Eye (tissue), 1 donor: Measurements from ENCODE around the gene NPR2.

ENCODE experiments used
- DNase-seq: peaks from one replicate; pipeline ENCODE4 v3.0.0-alpha.2; 2015

The NPR2 gene

DNA sequence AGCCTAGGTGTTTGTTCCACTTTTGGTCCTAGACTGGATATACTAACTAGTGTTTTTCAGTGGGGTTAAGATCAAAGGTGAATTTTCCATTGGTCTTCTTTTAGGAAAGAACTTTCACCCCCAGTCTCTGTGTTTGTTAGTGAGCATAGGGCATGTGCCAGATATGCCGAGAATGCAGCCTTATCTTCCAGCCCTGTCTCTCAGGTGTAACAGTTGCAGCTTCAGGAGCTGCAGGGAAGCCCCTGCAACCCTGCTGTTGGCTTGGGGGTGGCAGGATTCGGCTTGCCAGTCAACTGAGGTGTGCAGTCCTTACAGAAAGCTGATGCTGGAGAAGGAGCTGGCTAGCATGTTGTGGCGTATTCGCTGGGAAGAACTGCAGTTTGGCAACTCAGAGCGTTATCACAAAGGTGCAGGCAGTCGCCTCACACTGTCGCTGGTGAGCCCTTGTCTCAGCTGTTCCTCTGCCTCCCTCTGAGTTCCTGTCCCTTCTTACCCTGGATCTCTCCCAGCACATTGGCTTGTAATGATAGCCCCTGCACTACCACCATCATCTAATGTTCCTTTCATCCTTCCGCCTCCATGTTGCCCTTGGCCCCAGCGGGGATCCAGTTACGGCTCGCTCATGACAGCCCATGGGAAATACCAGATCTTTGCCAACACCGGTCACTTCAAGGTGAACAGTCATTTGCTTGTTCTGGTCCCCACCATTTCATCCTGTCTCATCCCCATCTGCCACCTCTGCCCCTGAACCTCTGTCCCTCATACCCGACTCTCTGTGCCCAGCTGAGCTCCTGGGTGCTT lies 10.1 kb downstream of the NPR2 start:
- no peak for DNase-seq

DNA sequence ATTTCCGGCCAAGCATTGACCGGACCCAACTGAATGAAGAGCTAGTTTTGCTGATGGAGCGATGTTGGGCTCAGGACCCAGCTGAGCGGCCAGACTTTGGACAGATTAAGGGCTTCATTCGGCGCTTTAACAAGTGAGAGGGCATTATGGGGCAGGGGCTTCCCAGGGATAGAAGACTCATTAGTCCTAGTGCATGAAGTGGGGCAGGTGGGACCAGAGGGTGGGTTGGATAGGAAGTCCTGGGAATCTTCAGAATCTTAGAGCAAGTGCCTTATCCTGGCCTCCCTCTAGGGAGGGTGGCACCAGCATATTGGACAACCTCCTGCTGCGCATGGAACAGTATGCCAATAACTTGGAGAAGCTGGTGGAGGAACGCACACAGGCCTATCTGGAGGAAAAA lies 14.7 kb downstream of the NPR2 start:
- no peak for DNase-seq

DNA sequence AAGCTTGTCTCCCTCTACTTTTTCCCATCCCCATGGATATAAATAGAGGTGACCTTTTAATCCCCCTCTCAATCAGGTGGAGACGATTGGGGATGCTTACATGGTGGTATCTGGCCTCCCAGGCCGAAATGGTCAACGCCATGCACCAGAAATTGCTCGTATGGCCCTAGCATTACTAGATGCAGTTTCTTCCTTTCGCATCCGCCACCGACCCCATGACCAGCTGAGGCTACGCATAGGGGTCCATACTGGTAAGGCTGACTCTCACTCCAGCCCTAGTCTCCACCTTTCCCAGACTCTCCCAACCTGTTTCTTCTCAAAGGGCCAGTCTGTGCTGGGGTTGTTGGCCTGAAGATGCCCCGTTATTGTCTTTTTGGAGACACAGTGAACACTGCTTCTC lies 17.0 kb downstream of the NPR2 start:
- no peak for DNase-seq

DNA sequence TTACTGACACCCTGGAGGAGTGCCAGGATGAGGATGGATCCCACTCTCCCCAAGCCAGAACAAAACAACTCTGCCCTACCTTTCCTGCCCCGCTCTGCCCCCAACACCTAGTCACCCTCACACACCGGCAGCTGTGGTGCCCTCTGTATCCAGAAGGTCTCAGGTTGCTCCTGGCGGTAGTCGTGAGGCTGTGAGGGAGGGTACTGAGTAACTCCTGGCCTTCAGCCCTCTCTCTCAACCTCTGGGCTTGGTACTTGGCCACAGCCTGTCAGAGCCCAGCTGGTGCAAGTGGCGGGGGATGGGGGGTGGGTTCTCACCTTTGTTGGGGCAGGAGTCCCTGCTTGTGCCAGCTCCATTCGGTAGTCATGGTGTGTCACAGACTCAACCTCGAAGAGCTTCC lies 18.7 kb downstream of the NPR2 start:
- DNase-seq: no peak

DNA sequence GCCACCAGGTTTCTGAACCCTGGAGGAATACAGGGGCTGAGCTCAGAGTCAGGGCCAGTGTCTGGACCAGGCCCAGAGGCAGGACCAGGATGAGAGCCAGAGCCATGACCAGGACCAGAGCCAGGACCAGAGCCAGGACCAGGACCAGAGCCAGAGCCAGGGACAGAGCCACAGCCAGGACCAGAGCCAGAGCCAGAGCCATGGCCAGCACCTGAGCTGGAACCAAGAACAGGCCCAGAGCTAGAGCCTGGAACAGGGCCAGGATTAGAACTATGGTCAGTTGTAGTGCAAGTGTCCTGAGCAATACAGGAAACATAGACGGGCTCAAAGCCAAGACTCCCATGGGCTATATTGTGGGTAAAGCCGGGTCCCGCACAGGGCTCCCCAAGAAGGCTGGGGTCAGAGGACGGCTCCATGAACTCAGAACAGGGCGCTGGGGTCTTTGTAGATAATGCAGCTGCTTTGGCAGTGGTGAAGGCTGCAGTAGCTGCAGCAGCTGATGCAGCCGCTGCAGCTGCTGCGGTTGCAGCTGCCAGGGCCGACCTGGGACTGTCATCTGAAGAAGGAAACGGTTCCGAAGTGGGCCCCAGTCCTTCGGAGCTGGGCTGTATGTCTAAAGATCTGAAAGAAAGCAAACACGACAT lies 20.1 kb downstream of the NPR2 start:
- DNase-seq: no peak

DNA sequence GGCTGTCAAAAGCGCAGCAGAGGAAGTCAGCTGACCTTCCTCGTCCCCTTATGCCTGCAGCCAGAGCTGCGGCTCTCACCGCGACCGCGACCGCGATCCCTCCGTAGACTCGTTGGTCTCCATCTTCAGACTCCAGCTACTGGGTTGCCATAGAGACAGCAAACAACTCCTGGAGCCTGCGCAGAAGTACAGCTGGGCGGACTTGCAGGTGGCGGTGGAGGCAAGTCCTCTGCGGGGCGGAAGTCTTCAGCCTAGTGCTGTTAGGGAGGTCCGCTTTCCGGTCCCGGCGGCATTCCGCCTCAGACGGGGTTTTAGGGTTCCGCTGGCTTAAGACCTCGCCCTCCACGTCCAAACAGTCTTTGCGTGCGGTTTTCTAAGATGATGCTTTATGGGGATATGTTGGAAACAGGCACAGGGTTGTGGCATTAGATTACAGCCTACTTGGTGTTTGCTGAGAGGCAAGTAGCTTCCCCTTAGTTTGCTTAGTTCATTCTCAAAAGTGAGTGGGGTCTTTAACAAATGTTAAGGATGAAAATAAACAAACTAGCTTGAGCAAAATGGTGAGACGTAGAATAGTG lies 20.7 kb downstream of the NPR2 start, which contains the start of gene SPAG8:
SPAG8 (minus strand) TSS at position 238 of the 578 bp plus-strand sequence; CDS start at position 123, 115 bp downstream.
- peak; percentile 96 for DNase-seq

DNA sequence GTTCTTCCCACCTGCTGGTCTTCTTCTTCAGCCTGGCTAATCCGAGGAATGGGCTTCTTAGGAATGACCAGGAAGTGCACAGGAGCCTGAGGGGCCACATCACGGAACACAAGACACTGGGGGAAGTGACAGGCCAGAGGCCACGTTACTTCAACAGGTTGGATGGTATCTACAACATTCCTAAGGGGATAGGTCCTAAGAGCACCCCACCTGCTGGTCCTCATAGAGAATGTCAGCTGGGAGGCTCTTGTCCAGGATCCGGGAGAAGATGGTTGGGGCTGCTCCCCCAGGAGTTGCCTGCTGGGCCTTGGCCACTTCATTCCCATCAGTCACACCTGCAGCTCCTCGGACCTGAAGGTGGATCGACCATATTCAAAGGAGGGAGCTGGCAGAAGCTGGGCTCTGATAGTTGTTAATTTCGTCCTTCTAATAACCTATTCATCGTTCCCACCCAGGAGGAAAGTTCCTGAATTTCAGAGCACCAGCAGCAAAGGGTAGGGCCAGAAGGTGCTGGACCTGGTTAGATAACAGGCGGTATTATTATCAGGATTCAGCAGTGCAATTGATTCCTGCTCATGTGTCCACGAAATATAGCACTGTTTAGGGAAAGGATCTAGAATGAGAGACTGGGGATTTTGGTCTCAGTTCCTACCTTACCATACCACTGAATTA lies 22.2 kb downstream of the NPR2 start:
- no peak for DNase-seq

DNA sequence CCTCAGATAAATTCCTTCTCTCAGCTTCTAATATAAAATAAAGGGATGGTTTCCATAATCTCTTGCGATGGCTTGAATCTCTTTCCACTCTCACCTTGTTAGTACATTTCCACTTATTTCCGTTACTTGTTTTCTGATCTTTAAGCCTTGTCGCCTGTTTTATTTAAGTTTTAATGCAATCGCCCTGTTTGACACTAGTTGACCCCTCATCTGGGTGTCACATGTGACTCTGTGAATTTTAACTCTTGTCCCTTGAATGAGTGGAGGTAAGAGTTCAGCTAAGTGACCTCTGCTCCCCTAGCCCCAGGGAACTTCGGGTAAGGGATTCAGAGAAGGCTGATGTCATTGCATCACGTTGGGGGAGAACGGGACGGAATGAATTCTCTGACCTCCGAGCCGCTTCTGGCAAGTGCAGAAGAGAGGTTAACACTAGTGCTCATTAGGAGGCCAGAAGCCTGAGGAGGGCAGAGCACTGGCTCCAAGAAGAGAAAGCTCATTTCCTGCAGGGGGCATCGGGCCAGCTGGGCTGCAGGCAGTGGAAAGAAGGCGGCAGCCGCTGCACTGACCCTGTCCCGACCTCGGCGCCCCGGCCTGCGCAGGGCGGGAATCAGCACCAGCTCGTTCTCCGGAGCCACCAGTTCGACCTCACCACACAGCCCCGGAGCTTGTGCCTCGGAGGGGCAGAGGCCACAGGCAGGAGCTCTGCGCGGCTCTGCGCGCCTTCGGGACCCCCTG lies 22.9 kb downstream of the NPR2 start:
- peak; percentile 90 for DNase-seq

DNA sequence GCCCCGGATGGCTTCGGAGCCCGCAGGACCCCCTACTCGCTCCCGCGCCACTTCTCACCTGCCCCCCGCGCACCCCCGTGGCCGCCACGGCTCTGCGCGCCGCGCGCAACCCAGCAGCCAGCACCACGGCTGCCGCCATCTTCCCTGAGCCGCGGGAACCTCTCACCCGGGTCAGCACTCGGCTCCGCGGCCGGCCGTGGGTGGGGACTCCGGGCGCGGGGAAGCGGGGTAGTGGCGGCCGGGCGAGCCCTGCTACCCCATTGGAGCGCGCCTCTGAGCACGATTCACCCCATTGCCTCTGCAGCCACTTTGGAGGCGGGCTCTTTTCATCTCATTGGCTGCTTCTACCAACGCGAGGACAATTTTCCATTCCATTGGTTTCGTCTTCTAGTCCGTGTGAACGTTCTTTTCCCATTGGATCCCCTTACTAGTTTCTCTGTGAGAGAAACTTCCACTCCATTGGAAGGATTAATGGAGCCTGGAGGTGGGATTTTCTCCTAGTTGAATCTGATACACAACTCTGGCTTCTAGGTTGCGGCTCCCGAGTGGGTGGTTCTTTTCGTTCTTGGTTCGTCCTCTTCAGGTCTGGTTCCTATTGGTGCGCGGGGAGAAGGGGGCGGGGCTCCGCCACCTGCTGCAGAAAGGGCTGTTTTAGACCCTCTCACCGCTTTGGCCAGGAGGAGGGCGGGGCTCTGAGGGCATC lies 23.6 kb downstream of the NPR2 start, which contains the start of gene HINT2:
HINT2 (minus strand) TSS at position 202 of the 703 bp plus-strand sequence; CDS start at position 139, 63 bp downstream.
- peak; percentile 99 for DNase-seq

DNA sequence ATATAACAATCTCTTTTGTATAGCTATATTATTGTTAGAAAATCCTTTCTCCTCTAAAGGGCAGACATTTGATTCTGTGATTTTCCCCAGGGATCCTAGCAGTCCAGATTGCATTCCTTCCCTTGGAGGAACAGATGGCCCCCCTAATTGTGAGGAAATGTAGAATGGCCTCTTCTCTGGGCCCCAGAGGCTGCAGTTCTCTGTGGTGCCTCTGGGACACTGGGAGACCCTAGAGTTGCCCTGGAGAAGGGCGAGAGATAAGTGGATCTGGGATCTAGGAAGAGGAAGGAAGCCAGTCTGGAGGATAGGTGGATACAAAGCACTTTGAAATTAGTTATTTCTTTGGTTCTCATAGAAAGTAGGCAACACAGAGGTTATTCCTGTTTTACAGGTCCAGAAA lies 25.3 kb downstream of the NPR2 start:
- DNase-seq: peak; percentile 42

DNA sequence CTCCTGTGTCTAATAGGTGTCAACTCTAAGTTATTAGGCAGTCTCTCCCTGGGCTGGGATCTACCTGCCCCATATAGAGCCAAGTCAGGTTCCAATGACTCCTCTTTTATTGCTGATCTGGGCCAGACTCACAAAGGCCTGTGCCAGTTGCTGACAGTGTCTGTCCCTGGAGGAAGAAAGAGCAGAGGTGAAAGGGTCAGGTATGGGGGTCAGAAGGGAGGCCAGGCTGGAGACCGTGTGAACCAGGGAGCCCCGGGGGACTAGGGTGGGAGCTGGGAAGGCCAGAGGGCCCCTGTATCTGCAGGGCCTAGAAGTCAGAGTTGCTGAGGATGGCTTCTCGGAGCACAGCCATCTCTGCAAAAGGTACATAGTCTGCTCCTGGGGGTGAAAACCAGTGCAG lies 26.9 kb downstream of the NPR2 start:
- DNase-seq: no peak

DNA sequence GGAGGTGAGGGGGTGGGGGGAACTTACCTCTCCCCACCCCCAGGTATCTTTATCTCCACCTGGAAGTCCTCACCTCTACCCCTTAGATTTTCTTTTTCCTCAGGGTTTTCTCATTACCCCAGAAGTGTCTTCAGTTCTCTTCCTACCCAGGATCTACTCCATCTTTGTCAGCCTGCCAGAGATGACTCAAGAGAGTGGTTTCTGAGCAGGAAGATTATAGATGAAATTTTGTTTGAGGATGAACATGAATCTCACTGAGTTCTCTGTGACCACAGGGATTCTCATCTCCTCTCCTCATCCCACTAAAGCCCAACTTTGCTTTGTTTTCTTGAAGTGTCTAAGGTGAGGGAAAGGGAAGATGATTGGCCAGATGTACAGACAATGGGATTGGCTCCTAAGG lies 28.7 kb downstream of the NPR2 start:
- no peak for DNase-seq

DNA sequence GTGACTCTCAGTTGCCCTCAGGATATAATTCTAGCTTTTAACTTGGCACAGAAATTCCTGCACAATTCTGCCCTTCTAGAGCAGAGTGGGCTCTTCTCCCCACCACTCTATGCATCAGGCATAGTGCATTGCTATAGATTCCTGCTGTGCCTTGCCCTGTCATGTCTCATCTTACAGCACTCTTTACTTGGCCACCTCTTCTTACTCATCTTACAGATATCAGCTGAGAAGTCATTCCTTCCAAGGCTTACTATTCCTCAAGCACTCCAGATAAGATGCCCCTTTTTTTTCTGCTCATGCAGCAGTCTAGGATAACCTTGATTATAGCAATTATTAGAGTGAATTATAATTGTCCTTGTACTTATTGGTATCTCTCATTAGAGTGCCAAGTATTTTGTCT lies 31.5 kb downstream of the NPR2 start:
- DNase-seq: no peak

DNA sequence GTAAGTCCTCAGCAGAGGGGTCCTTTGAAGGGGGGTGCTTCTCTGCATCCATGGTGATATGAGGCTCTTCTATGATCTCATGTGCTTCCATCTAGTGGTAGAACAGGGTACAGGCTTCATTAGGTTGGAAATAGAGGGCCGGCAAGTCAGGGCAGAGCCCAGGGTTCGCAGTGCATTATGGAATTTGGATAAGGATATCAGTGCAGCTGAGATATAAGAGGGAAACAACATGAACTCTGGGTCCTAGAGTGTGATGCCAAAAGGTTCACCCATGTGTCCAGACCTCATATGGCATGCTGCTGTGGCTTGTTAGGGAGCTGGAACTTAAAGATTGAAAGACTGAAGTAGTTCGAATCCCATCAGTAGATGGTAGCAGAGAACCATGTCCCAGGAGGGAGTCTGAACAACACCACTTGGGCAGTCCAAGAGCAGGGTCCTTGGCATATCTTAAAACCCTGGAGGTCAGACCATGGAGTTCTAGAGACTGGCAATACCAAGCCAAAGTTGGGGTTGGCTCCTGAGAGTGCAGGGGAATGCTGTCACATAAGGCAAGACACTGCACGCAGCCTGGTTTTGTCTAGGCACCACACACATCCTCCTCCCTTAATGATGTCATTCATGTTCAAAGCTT lies 34.8 kb downstream of the NPR2 start:
- DNase-seq: peak; percentile 82

DNA sequence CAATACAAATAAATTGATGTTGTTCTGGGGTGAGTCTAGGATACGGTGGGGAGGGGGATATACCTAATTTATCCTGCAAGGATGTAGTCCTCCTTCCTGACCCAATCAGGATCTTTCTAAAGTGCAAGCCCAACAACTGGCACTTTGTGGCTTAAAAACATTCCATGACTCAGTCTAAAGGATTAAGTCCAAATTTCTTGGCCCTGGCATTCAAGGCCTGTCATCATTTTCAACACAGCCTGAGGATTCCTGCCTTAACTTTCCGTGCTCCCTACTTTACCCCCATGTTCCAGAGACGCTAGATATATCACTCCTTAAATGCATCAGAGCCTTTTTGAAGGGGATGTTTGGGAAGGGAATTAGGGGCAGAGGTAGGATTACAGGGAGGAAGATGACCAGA lies 36.1 kb downstream of the NPR2 start:
- DNase-seq: no peak

DNA sequence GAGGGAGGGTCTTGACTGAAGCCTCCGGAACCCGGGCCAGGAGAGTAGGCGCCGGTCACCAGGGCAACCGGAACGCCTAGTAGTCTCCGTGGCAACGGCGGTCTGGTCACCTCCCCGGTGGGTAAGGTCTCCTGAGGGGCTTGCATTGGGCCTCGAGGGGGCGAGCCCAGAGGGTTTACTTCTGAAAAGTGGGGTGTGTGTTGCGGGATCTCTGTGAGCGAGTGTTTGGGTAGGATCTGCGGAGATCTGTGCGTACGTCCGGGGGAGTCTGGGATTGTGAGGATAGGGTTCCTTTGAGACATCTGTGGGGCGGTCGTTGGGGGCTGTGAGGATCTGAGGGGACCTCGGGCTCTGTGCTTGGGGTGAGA lies 37.3 kb downstream of the NPR2 start, which contains the start of gene FAM221B:
FAM221B (minus strand) TSS at position 17 of the 368 bp plus-strand sequence. CDS start 2,571 bp downstream, outside the sequence.
- DNase-seq: no peak

DNA sequence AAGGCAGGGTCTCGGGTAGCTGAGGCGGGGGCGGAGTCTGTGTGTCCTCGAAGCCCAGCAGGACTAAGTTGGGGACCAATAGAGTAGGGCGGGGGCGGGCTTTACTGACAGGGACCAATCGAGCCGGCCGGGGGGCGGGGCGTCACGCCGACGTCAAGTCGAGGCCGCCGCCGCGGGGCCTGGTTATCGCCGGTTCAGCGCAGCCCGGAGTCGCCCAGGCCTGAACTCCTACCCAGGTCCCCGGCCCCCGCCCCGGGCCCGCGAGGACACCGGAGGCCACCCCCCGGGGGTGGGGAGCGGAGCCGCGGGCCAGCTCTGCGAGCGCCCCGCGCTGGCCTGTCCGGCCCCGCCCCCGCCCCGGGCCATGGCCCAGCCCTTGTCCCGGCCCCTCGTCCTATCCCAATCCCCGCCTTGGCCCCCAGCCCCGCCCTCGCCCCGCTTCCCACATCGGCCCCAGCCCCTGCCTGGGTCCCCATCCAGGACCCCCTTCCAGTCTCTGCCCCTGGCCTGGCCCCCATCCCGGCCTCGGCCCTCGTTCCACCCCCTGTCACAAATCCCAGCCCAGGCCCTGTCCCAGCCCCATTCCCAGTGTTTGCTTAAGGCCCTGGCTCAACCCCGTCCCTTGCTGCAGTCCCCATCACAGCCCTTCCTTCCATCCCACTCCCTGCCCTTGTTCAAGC lies 37.8 kb downstream of the NPR2 start, which contains the start of gene TMEM8B:
TMEM8B (plus strand) TSS at position 145 of the 680 bp plus-strand sequence; CDS start at position 365, 220 bp downstream.
- DNase-seq: peak; percentile 98

DNA sequence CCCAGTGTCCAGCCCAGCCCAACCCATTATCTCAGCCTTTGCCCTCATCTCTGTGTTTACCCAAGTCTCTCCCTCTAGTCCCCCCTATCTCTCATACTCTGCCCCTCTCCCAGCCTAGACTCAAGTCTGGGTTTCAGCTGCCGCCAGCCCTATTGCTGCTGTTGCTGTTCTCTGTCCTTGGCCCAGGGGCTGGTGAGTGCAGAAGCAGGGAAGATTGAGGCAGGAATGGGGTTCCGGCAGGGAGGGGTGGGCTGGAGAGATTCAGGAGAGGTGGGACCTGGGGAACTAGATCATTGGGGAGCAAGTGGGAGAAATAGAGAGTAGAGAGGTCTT lies 38.3 kb downstream of the NPR2 start:
- DNase-seq: no peak

DNA sequence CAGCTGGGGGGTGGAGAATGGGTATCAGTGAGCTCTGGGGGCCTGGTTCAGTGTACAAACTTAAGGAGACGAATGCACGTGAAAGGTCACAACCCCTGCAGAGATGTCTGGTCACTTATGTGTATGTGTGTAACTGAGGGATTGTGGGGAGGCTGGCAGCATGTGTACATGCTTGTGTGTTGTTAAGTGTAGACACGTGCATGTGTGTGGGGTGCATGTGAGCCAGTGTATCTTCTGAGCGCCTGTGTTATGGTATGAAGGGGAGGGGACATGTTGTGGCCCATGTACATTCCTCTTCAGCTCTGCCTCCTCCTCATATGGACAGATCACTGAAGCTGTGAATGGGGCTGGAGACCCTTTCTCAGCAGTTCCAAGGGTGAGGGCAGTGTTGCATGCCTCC lies 39.6 kb downstream of the NPR2 start:
- no peak for DNase-seq

DNA sequence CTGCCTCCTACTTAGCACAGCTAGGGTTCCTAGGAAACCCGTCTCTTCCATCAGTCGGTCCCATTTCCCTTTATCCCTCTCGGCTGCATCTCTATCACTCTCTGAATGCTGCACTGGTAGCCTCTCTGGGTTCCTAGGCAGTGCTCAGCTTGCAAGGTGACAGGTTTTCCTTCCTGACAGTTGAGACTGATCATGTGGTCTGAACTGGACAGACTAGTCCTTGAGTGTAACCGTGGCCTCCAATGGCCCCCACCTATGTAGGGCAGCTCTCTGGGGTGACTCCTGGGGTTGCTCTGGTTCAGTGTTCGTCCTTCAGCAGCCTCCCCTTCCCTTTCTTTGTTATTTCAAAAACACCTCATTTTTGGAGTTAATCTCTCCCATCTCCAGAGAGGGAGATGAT lies 41.4 kb downstream of the NPR2 start:
- no peak for DNase-seq
